ENCODE data around the gene GP1BA. TPM values are rescaled to one million over a fixed set of nuclear protein-coding genes. Genes with fewer than 3 reads are reported as not detected.
A peak's percentile ranks its signal among the peaks of the same experiment; 100 is the strongest.

GP1BA gene
- total RNA-seq, 1 donor from 2014 or later = not detected

DNA sequence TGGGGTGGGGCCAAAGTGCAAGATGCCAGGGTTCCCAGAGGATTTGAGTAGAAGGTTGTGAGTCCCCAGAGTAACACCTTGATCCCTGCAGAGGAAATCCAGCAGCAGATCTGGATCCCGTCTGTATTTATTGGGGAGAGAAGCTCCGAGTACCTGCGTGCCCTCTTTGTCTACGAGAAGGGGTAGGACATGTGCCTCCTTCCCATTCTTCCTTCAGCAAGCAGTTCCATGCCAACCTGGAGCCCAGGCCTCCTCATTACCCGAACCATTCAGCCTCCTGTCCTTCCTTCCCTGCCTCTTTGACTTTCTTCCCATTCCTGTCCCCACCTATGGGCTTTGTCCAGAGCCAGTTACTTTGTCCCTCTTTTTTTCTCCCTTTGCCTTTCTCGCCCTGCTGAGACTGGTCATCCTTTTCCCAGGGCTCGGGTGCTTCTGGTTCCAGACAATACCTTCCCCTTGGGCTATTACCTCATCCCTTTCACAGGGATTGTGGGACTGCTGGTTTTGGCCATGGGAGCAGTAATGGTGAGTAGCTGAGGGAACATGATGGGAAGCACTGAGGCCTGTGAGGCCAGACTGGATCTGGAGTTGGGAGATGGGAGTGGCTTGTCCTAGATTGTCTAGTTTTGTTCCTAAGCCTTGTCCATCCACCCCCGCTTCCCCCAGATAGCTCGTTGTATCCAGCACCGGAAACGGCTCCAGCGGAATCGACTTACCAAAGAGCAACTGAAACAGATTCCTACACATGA, 10.9 kb downstream of the GP1BA start:
- DNase-seq (ENCODE audit: low read depth) (no peak), FAIRE-seq (no peak)

DNA sequence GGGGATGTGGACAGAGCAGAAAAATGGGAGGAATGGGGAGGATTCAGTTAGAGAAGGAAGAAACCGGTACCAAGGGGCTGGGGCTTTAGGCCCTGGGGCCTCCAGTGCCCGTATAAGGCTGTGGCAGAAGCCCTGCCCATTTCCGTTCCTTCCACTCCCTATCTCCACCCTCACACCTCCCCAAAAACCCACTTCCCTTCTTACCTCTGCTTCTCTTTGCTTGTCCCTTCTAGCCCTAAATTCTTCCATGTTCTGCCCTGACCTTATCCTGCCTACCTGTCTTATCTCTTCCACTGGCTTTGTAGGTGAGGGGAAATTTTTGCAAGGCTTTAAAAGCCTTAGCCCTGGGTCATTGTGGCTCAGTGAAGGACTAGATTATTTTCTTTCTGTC, 12.1 kb downstream of the GP1BA start:
- DNase-seq (ENCODE audit: low read depth) = no peak
- Histone ChIP-seq H3K36me3 (ENCODE audit: control insufficient read depth, insufficient read depth, low read length) (peaks cover 16% of the 10 kb centered on the region), H3K4me3 (ENCODE audit: low read depth, low read length) (no peak overlapping the region), H3K27me3 (ENCODE audit: control insufficient read depth, insufficient read depth, low read length) (no peaks in the 10 kb centered on the region)
- TF ChIP-seq, protein P1, sequence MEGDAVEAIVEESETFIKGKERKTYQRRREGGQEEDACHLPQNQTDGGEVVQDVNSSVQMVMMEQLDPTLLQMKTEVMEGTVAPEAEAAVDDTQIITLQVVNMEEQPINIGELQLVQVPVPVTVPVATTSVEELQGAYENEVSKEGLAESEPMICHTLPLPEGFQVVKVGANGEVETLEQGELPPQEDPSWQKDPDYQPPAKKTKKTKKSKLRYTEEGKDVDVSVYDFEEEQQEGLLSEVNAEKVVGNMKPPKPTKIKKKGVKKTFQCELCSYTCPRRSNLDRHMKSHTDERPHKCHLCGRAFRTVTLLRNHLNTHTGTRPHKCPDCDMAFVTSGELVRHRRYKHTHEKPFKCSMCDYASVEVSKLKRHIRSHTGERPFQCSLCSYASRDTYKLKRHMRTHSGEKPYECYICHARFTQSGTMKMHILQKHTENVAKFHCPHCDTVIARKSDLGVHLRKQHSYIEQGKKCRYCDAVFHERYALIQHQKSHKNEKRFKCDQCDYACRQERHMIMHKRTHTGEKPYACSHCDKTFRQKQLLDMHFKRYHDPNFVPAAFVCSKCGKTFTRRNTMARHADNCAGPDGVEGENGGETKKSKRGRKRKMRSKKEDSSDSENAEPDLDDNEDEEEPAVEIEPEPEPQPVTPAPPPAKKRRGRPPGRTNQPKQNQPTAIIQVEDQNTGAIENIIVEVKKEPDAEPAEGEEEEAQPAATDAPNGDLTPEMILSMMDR (IDR thresholded peaks at IDR 0.05; ENCODE audit: insufficient read depth, low read length, severe bottlenecking) = no peak
- no peak for FAIRE-seq

More for the DNA sequence above, 10.9 kb downstream of the GP1BA start:
- peaks cover 25% of the 10 kb centered on the region for H3K36me3 ChIP-seq (ENCODE audit: control insufficient read depth, insufficient read depth, low read length)
- H3K4me3 ChIP-seq (ENCODE audit: low read depth, low read length) = no peak overlapping the region
- TF ChIP-seq, protein P1 (IDR thresholded peaks at IDR 0.05; ENCODE audit: insufficient read depth, low read length, severe bottlenecking) = no peak
- no peaks in the 10 kb centered on the region for H3K27me3 ChIP-seq (ENCODE audit: control insufficient read depth, insufficient read depth, low read length)

DNA sequence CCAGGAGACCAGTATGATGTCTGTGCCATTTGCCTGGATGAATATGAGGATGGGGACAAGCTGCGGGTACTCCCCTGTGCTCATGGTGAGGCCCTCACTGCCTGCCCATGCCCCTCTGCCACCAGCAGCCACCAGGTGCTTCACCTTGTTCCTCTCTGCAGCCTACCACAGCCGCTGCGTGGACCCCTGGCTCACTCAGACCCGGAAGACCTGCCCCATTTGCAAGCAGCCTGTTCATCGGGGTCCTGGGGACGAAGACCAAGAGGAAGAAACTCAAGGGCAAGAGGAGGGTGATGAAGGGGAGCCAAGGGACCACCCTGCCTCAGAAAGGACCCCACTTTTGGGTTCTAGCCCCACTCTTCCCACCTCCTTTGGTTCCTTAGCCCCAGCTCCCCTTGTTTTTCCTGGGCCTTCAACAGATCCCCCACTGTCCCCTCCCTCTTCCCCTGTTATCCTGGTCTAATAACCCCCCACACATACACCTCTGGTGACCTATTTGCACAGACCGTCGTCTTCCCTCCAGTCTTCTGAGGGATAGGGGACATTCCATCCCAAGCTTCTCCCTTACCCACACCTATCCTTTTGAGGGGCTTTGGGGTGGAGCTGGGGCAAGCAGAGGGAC, 12.6 kb downstream of the GP1BA start:
- TF ChIP-seq, protein P1 (IDR thresholded peaks at IDR 0.05; ENCODE audit: insufficient read depth, low read length, severe bottlenecking) = no peak
- no peak for DNase-seq (ENCODE audit: low read depth)
- Histone ChIP-seq H3K36me3 (ENCODE audit: control insufficient read depth, insufficient read depth, low read length) (peaks cover 16% of the 10 kb centered on the region), H3K4me3 (ENCODE audit: low read depth, low read length) (no peak overlapping the region), H3K27me3 (ENCODE audit: control insufficient read depth, insufficient read depth, low read length) (no peaks in the 10 kb centered on the region)
- FAIRE-seq = no peak

DNA sequence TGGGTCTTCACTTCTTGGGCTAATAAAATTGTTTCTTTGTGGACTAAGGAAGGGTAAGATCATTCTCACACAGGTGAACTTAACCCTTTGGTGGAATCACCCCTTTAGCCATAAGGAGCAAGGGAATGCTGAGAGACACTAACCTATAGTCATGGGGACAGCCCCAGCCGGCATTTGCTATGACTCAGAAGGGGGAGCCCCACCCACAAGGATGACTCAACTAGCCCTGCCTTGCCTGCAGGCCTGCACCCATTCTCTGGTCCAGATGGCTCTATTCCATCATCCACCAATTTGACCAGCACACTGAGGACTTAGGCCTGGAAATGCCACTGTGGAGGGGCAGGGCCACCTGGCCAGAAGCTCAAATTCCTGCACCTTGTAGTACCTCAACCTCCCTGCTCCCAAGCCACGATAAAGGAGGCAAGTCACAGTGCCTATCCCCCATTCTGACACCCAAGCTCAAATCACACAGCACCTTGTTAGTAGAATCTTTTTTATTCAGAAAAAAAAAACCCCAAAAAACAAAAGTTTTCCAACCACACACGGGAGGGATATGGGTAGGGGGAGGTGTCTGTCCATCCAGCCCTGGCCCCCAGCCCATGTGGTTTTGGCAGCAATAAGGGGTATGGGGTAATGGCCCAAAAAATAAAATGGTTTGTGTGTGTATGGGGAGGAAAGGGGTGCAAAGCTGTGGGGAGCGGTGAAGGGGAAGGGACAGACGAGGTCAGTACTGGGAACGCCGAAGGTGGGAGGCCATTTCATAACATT, 13.3 kb downstream of the GP1BA start:
- Histone ChIP-seq H3K27me3 (ENCODE audit: control insufficient read depth, insufficient read depth, low read length) (no peaks in the 10 kb centered on the region), H3K36me3 (ENCODE audit: control insufficient read depth, insufficient read depth, low read length) (peaks cover 16% of the 10 kb centered on the region), H3K4me3 (ENCODE audit: low read depth, low read length) (no peak overlapping the region)
- DNase-seq (ENCODE audit: low read depth) (peak; percentile 92), FAIRE-seq (no peak)
- TF ChIP-seq, protein P1 (IDR thresholded peaks at IDR 0.05; ENCODE audit: insufficient read depth, low read length, severe bottlenecking) = no peak

DNA sequence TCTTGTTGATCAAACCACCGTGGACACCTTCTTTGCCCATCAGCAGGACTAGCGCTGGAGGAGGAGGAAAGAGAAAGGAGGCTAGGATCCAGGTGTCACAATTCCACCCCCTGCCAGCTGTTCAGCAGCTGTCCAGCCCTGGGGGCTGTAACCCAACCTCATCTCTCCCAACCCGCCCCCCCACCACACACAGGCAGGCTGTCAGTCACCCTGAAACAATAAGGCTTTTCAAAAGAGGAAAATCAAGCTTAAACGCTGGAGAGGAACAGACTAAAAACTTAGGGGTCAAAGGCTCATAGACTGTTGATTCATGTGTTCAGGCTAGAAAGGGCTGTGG, 13.8 kb downstream of the GP1BA start:
- Histone ChIP-seq H3K27me3 (ENCODE audit: control insufficient read depth, insufficient read depth, low read length) (no peaks in the 10 kb centered on the region), H3K36me3 (ENCODE audit: control insufficient read depth, insufficient read depth, low read length) (peaks cover 16% of the 10 kb centered on the region), H3K4me3 (ENCODE audit: low read depth, low read length) (peak overlapping the region; percentile 99)
- peak; percentile 13 for FAIRE-seq
- TF ChIP-seq, protein P1 (IDR thresholded peaks at IDR 0.05; ENCODE audit: insufficient read depth, low read length, severe bottlenecking) = no peak
- DNase-seq (ENCODE audit: low read depth) = no peak

Data from bronchial epithelial cell (primary cell).